OCI-LY1 (cell line): ENCODE data around the gene CENPX.

ENCODE experiments used
- EZH2 ChIP-seq: fragments of 200-600 bp; sonication (generic), shearing (Covaris generic); IDR thresholded peaks from 2 replicates; pipeline ENCODE4 v1.8.0; 2017; ENCODE audit warnings: borderline replicate concordance, mixed run types, mild to moderate bottlenecking, antibody characterized with exemption, low read length, moderate library complexity, mixed read lengths
- TF ChIP-seq, protein P1 (sequence below): fragments of 200-600 bp; sonication (generic), shearing (Covaris generic); IDR thresholded peaks from 2 replicates; pipeline ENCODE4 v1.5.1; 2017; ENCODE audit warnings: mild to moderate bottlenecking, antibody characterized with exemption, low read length, moderate library complexity, mixed read lengths

DNA sequence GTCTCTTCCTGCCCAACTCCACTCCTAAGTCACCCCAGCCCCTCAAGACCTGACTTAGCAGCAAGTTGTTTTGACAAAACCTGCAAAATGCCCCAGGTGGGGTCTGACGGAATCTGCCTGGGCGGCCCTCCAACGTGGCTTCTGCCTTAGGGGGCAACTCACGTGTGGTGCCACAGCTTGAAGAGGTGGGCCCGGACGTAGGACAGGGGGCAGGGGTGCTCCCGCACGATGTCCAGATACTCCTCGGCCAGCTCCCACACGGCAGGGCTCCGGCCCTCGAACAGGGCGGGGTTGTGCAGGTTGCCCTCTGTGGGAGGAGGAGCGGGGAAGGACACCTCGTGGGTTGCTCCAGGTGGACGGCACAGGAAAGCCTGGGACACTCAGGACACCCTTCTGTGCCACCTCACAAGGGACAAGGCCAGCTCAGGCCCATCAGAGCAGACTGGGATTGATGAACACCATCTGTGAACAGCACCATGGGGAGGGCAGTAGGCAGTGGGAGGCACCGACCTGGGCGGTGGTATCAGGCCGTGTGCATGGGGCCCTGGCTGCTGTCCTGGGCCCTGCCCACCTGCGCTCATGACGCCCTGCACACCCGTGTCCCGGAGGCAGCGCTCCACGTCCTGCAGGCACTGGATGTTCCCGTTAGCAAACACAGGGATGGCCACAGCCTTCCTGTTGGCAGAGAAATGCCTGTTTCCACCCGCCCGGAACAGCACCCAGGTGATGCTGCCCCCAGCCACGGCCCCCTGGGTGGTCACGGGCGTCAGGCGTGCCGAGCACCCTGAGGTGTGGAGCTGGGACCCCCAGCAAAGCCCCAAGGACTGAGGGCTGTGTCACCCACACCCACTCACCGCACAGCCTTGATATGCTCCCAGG lies 38.6 kb upstream of the CENPX start:
- TF ChIP-seq, protein P1, sequence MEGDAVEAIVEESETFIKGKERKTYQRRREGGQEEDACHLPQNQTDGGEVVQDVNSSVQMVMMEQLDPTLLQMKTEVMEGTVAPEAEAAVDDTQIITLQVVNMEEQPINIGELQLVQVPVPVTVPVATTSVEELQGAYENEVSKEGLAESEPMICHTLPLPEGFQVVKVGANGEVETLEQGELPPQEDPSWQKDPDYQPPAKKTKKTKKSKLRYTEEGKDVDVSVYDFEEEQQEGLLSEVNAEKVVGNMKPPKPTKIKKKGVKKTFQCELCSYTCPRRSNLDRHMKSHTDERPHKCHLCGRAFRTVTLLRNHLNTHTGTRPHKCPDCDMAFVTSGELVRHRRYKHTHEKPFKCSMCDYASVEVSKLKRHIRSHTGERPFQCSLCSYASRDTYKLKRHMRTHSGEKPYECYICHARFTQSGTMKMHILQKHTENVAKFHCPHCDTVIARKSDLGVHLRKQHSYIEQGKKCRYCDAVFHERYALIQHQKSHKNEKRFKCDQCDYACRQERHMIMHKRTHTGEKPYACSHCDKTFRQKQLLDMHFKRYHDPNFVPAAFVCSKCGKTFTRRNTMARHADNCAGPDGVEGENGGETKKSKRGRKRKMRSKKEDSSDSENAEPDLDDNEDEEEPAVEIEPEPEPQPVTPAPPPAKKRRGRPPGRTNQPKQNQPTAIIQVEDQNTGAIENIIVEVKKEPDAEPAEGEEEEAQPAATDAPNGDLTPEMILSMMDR, result no peak
- TF ChIP-seq EZH2, result no peak
